ENCODE results near the gene SPTBN5.

GRCh38 chr15:41885321-41885720 lies 8.5 kb downstream of the SPTBN5 start:
- TF ChIP-seq POLR2AphosphoS5 (IDR thresholded peaks at IDR 0.05; ENCODE audit: low read depth, low read length) (no peak), REST (IDR thresholded peaks at IDR 0.05; ENCODE audit: insufficient read depth in 1 of 2, low read depth in 2 of 2, low read length in 2 of 2) (no peak), TAF1 (IDR thresholded peaks at IDR 0.05; ENCODE audit: borderline replicate concordance, insufficient read depth, low read length) (no peak)
